GM12878 (cell line): ENCODE measurements around the gene SLC2A4RG. TPM values are rescaled to one million over a fixed set of nuclear protein-coding genes. Genes with fewer than 3 reads are reported as not detected.

Source experiments
- ATAC-seq: fragments of 200-7000 bp; cut with Tn5 transposase; 3 replicates; pipeline ENCODE4 v1.9.1; 2020; ENCODE audit warnings: mild to moderate bottlenecking, moderate library complexity
- BruUV-seq: library from RNA; stranded (reverse); fragments of 400-500 nt; replicated peaks from 2 replicates; lab custom pipeline; 2021; lab: Mats Ljungman, UMichigan
- CTCF ChIA-PET: fragments of 300-600 bp; sonication (Branson Sonifier 250); formaldehyde crosslinking; extraction: SDS; loops from one replicate; lab custom pipeline; 2021; ENCODE audit warnings: inconsistent platforms; lab: Yijun Ruan, JAX
- POLR2A ChIA-PET: fragments of 350-600 bp; formaldehyde crosslinking; extraction: SDS; loops from one replicate; lab custom pipeline; 2021; ENCODE audit warnings: inconsistent platforms; lab: Charles Lee
- RAD21 ChIA-PET: fragments of 300-600 bp; sonication (Branson Sonifier 250); formaldehyde crosslinking; loops from one replicate; lab custom pipeline; 2023; ENCODE audit warnings: antibody characterized with exemption; ENCODE audit not compliant: unreplicated experiment; lab: Charles Lee
- SMC1A ChIA-PET: fragments of 300-600 bp; sonication (Branson Sonifier 250); formaldehyde crosslinking; loops from one replicate; lab custom pipeline; 2023; ENCODE audit not compliant: unreplicated experiment, uncharacterized antibody; lab: Charles Lee
- DNase-seq: peaks from one replicate; pipeline ENCODE4 v3.0.0-alpha.2; 2011; ENCODE audit warnings: low read depth, low spot score
- FAIRE-seq: peaks from 3 replicates; lab custom pipeline; 2011; peaks lifted over from hg19 to GRCh38; lab: Jason Lieb, UNC
- H2AFZ ChIP-seq: 2 replicates; pipeline ENCODE4 v1.6.0; 2011; ENCODE audit warnings: low read depth, low read length, control low read depth; ENCODE audit not compliant: control insufficient read depth
- H3K27ac ChIP-seq: 2 replicates; pipeline ENCODE4 v1.5.1; 2011; ENCODE audit warnings: control low read depth; ENCODE audit not compliant: control insufficient read depth, insufficient read depth
- H3K27me3 ChIP-seq, 2 experiments: replicated peaks in 1 of 2; 2 replicates each; pipeline versions ENCODE4 v1.6.0 to v1.6.1; 2011; ENCODE audit warnings: low read length in 1 of 2; ENCODE audit not compliant: control insufficient read depth in 2 of 2, insufficient read depth in 2 of 2
- H3K36me3 ChIP-seq, 2 experiments: 2 replicates each; pipeline ENCODE4 v1.5.1; 2011; ENCODE audit warnings: low read length in 1 of 2; ENCODE audit not compliant: control insufficient read depth in 2 of 2, insufficient read depth in 2 of 2
- H3K4me1 ChIP-seq: 2 replicates; pipeline ENCODE4 v1.6.1; 2011; ENCODE audit warnings: mild to moderate bottlenecking, low read length, moderate library complexity, mixed read lengths; ENCODE audit not compliant: control insufficient read depth, insufficient read depth
- H3K4me2 ChIP-seq: 2 replicates; pipeline ENCODE4 v1.6.0; 2011; ENCODE audit warnings: control low read depth; ENCODE audit not compliant: control insufficient read depth, insufficient read depth
- H3K4me3 ChIP-seq: fragments of 200-600 bp; sonication (generic); 2 replicates; pipeline ENCODE4 v1.5.1; 2016
- H3K79me2 ChIP-seq: 2 replicates; pipeline ENCODE4 v1.6.0; 2011; ENCODE audit warnings: low read length; ENCODE audit not compliant: control insufficient read depth, insufficient read depth
- H3K9ac ChIP-seq: 2 replicates; pipeline ENCODE4 v1.8.0; 2011; ENCODE audit warnings: low read length, control low read depth, mixed read lengths; ENCODE audit not compliant: control insufficient read depth, insufficient read depth
- H3K9me3 ChIP-seq: replicated peaks from 3 replicates; pipeline ENCODE4 v1.5.1; 2011; ENCODE audit warnings: mild to moderate bottlenecking, low read length; ENCODE audit not compliant: control insufficient read depth, insufficient read depth
- H4K20me1 ChIP-seq: 2 replicates; pipeline ENCODE4 v1.6.0; 2011; ENCODE audit not compliant: control insufficient read depth, insufficient read depth
- E2F8 ChIP-seq: fragments of 450-650 bp; IDR thresholded peaks from 2 replicates; pipeline ENCODE4 v1.6.1; 2018; ENCODE audit warnings: mild to moderate bottlenecking, low read depth, moderate library complexity; ENCODE audit not compliant: partially characterized antibody
- HDAC6 ChIP-seq: fragments of 200-600 bp; sonication (generic); IDR thresholded peaks from one replicate; pipeline ENCODE4 v1.8.0; 2017; ENCODE audit warnings: antibody characterized with exemption; ENCODE audit not compliant: unreplicated experiment
- POLR2A ChIP-seq: IDR thresholded peaks from 2 replicates; pipeline ENCODE4 v1.6.1; 2011; ENCODE audit warnings: low read depth, mild to moderate bottlenecking, low read length
- POLR2AphosphoS5 ChIP-seq: IDR thresholded peaks from 2 replicates; pipeline ENCODE4 v1.6.1; 2011; ENCODE audit warnings: mild to moderate bottlenecking, low read length, inconsistent platforms
- ZNF622 ChIP-seq: fragments of 450-650 bp; IDR thresholded peaks from 2 replicates; pipeline ENCODE4 v1.6.1; 2017; ENCODE audit warnings: mild to moderate bottlenecking, inconsistent platforms
- WGBS: methylation state at CpG from one replicate; pipeline ENCODE4 v1.1.6; 2016; ENCODE audit warnings: low lambda C conversion rate; ENCODE audit not compliant: insufficient replicate concordance, insufficient coverage; ENCODE audit errors: missing lambda C conversion rate; 5-methylcytosine and 5-hydroxymethylcytosine counted together
- in situ Hi-C: fragments of 300-500 bp; cut with MboI; formaldehyde crosslinking; loops from 9 replicates; pipeline ENCODE4 v1.14.3; 2018; ENCODE audit warnings: mixed read lengths
- intact Hi-C: fragments of 100-400 bp; cut with micrococcal nuclease; formaldehyde crosslinking; loops from one replicate; pipeline ENCODE4 v1.14.2; 2022; ENCODE audit not compliant: unreplicated experiment
- polyA plus RNA-seq, 11 experiments: library from polyadenylated mRNA; depleted of rRNA in 4 of 11; unstranded in 6 of 11; stranded (reverse) in 5 of 11; fragments of >200 nt; fragmentation: Nextera tagmentation in 4 of 11; fragmentation: Illumina TruSeq in 1 of 11; extraction: Ambion mirVana in 4 of 11; extraction: Trizol in 1 of 11; gene quantifications; 1 replicate in 1 of 11; 2 replicates in 10 of 11; pipeline versions ENCODE4 v1.2.1 to v1.2.3, GENCODE V29; 2011 to 2016; ENCODE audit warnings: inconsistent platforms in 2 of 11, missing spikeins in 2 of 11, low read depth in 1 of 11
- total RNA-seq, 4 experiments: library from RNA; depleted of rRNA in 3 of 4; stranded (reverse); fragments of >200 nt in 3 of 4; fragmentation: Illumina TruSeq in 1 of 4; extraction: Trizol in 1 of 4; gene quantifications; 2 replicates each; pipeline versions ENCODE4 v1.2.1 to v1.2.3, GENCODE V29; 2013 to 2021

The SLC2A4RG gene
- total and polyA plus RNA-seq, 10 of the 15 experiments (the other 5 are each of a cell fraction or from before 2014, with no cell fraction given), result 0.34 to 65.9 (median 13.3) TPM

- RAD21 ChIA-PET, result no interaction called here
Observed at GRCh38 chr20:63744574-63745423, 5.2 kb downstream of the SLC2A4RG start.

More at GRCh38 chr20:63744574-63745423, 5.2 kb downstream of the SLC2A4RG start:
- SMC1A ChIA-PET, result interaction anchor here (0.6 kb wide), 1 partner anchor 21 kb away, joined by 3 read pairs; no protein-coding TSS in a partner anchor
- BruUV-seq, result no TSS peak
- Histone ChIP-seq H4K20me1 (no peaks in the 10 kb centered on the region), H3K4me3 (no peak overlapping the region), H3K4me1 (peaks cover 8% of the 10 kb centered on the region; the same call in 1 of the 2 replicates), H2AFZ (no peak overlapping the region), H3K9ac (no peak overlapping the region), H3K9me3 (no peaks in the 10 kb centered on the region), H3K79me2 (peaks cover 5% of the 10 kb centered on the region), H3K27ac (no peak overlapping the region), H3K27me3 (no peaks in the 10 kb centered on the region), H3K4me2 (no peak overlapping the region), H3K36me3 (peaks cover 0 to 4% of the 10 kb centered on the region in 2 experiments; a peak in 2 of 4 replicates)
- no peak for FAIRE-seq
- ATAC-seq, result no peak
- 79% methylated on average over 25 of the region's 25 CpGs for WGBS
- no peak for TF ChIP-seq E2F8
- peak; percentile 48; the same call in 1 of the 2 replicates for TF ChIP-seq POLR2A
- TF ChIP-seq POLR2AphosphoS5, result no peak
- TF ChIP-seq ZNF622, result no peak
- no peak for TF ChIP-seq HDAC6
- in situ Hi-C loops (no loop called here), intact Hi-C loops (no loop called here)
- CTCF ChIA-PET, result interaction anchor here (0.8 kb wide), 1 partner anchor 103 kb away, joined by 3 read pairs; no protein-coding TSS in a partner anchor
- POLR2A ChIA-PET, result no interaction called here
- no peak for DNase-seq
